Measurements from ENCODE around the gene ZNF500.

Gene ZNF500

DNA sequence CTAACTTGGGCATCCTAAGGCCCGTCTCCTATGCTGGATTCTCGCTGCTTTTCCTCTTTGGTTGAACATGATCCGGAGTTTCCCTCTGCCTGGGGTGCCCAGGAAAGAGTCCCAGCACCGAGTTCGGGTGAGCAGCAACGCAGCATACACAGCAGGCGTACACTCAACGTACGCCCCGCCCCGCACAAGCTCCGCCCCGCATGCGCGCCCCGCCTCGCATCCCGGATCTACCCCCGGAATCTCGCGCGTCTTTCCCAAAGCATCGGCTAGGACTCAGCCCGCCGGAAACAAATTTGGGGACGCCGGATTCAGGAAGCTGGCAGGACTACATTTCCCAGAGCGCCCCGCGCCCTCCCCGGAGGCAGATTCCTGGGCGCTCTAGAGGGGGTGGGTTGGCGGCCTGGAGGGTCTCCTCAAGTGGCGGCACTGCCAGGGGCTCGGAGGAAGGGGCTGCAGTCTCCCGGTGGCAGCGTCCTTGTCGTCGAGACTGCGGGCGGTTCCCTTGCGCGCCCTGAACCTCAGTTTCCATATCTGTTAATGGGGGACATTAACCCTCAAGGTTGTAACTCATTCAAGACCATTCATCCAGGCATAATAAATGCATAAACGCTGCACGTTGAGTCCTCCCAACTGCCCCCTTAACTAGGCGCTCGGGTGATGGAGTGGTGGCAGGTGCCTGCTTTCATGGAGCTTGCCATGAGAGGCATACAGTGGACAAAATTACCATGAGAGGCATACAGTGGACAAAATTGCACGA is 1.8 kb upstream of the ZNF500 start:
- DNase-seq, result peak; percentile 89

DNA sequence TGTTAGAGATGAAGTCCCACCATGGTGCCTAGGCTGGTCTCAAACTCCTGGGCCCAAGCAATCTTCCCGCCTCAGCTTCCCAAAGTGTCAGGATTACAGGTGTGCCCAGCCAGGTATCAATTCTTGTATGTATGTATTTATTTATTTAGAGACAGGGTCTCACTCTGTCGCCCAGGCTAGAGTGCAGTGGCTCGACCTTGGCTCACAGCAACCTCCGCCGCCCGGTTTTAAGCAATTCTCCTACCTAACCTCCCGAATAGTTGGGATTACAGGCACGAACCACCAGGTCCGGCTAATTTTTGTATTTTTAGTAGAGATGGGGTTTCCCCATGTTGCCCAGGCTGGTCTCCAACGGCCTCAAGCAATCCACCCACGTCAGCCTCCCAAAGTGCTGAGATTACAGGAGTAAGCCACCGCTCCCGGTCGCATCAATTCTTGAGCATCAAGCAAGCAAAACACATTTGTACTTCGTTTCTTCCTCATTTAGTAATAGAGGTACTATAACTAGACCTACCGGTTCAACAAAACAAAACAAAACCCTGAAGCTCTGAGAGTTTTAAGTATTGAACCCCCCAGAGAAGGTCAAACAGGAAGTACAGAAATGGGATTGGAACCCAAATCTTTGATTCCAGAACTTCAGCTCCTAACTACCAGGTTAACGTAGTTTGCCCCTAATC is 1.0 kb upstream of the ZNF500 start:
- DNase-seq, result no peak

- DNase-seq, result no peak
These were observed 1.2 kb downstream of the ZNF500 start for GRCh38 chr16:4765511-4766474.

GRCh38 chr16:4763791-4764190 is 3.2 kb downstream of the ZNF500 start:
- DNase-seq, result no peak

GRCh38 chr16:4762205-4762604 is 4.8 kb downstream of the ZNF500 start:
- no peak for DNase-seq

- no peak for DNase-seq
These were observed 6.6 kb downstream of the ZNF500 start for GRCh38 chr16:4760221-4760910.

GRCh38 chr16:4755687-4756086 is 11.3 kb downstream of the ZNF500 start:
- DNase-seq, result no peak

GRCh38 chr16:4754865-4755264 is 12.1 kb downstream of the ZNF500 start:
- DNase-seq, result no peak

- DNase-seq, result no peak
These were observed 13.7 kb downstream of the ZNF500 start for GRCh38 chr16:4753227-4753626.

DNA sequence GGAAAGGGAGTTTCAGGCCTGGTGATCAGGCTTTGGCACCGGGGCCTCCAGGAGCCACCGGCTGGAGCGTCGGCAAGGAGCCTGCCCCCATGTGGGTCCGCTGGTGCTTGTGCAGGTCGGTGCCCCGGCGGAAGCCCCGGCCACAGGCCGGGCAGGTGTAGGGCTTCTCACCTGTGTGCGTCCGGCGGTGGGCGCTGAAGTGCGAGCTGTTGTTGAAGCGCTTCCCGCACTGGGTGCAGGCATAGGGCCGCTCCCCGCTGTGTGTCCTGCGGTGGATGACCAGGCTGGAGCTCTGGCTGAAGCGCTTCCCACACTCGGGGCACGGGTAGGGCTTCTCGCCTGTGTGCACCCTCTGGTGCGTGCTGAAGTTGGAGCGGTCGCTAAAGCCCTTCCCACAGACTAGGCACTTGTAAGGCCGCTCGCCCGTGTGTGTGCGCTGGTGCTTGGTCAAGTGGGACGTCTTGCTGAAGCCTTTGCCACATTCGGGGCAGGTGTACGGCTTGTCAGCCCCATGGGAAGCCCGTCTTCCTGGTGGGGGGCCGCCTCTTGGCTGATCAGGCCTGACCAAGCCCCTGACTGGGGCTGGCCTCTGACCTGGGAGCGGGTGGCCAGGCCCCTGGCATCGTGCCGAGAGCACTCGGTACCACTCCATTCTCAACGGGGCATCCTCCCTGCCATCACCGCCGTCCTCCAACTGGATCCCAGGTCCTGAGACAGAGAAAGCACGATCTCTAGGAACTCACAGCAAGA is 14.4 kb downstream of the ZNF500 start:
- no peak for DNase-seq

DNA sequence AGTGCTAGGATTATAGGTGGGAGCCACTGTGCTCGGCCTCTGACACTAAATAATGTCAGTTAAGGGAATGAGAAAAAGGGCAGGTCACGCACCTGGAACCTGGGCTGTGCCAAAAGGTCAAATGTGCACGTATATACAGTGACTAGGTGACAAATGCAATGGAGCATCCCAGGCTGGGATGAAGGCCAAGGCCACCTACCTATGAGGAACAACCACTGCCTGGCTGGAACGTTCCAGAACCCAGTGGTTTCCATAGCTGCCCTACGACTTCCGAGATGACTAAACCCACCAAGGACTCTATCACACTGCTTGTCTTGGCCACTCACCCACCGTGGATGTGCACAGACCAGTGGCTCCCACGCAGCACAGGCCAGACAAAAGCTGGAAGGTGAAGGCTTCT is 16.1 kb downstream of the ZNF500 start:
- no peak for DNase-seq

GRCh38 chr16:4749700-4750257 is 17.2 kb downstream of the ZNF500 start:
- no peak for DNase-seq

DNA sequence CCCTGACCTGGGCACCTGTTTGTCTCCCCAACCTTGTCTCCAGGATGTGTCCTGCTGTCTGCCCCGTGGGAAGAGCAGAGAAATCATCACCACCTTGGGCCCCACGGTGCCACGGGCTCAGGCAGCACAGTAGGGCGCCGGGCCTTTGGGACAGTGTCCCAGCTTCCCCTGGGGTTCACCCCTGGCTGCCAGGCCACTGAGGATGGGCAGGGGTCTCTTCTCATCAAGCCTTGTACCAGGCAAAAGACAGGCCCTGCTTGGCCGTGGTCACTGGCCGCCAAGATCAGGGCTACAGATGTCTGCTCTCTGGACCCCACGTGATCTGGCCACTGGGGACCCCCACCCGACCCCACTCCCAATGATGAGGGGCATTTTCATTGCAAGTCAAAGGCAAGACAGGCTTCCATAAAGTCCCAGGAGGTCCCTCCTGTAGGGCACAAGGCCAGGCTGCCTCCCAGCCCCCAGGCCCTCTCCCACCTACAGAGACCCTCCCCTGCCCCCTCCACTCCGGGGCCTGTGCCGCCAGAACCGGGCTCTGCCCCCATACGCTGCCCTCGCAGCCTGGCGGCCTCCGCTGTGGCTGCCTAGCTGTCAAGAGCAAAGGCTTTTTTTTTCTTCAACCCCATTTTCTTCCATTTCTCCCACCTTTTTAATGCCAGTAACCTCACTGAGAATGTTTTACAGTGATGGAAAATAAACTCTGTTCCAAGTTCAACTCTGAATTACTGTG is 18.1 kb downstream of the ZNF500 start:
- DNase-seq, result no peak

- no peak for DNase-seq
These were observed 18.9 kb downstream of the ZNF500 start for GRCh38 chr16:4747906-4748681.

DNA sequence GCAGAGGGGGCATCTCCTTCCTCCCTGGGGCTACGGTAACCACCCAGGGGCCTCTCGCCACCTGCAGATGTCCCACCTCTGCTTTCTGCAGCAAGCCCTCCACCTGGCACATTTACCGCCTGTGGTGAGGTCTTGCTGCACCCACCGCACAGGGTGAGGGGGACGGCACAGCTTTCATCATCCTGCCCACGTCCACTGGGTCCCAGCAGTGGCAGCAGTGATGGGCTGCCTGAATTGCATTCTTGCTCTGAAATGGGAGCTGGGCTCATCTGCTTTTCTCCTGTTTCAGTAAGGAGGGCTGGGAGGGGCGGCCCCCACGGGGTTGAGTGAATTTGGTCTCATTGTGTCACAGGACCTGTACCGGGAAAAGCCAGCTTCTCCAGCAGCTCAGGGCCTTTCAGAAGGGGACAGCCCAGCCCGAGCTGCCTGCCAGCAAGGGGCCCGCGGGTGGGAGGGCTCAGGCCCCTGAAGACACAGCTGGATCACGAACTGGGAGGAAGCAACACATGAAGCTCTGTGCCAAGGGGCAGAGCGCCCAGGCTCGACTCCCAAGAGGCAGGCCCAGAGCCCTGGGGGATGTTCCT is 19.9 kb downstream of the ZNF500 start:
- DNase-seq, result no peak

- no peak for DNase-seq
These were observed 20.7 kb downstream of the ZNF500 start for GRCh38 chr16:4746215-4746614.

GRCh38 chr16:4745274-4745569 is 21.7 kb downstream of the ZNF500 start:
- DNase-seq, result no peak

- no peak for DNase-seq
These were observed 22.2 kb downstream of the ZNF500 start for GRCh38 chr16:4744555-4745273.

DNA sequence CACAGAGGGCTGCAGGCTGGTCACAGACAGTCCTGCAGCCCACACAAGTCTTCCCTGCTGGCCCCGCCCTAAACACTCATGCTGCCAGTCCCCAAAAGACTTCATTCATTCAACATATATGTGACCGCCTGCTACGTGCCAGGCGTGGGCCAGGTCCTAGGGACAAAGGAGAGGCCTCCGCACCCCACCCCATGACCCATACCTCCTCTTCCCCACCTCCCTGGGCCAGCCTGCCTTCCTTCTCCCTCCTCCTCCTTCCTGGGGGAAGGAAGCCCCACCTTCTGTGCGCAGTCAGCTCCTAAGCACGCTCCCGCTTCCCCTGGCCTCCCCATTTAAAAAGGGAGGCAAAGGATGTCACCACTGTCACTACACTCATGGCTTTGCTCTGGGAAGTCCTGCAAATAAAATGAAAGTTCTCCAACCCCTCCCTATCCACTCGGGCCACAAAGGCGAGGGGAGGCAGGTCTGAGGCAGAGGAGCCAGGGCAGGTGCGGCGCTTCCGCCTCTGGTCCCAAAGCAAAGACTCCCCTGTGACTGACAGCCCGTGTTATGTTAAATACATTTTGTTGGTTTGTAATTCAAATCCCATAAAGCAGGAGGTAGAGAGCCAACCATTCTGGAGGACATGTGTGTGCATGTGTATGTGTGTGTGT is 23.6 kb downstream of the ZNF500 start:
- DNase-seq, result no peak

Measured in stimulated activated CD4-positive, alpha-beta T cell treated with anti-CD3 and anti-CD28 coated beads, Interleukin-12 subunit alpha, Interleukin-12 subunit beta, amount 100 ng/mL, for 4 hours (primary cell).